HEK293T (cell line): Measurements from ENCODE around the gene RFC3.

Source experiments
- ELF4 ChIP-seq: fragments of 450-650 bp; IDR thresholded peaks from 2 replicates; pipeline ENCODE4 v1.6.1; 2017; ENCODE audit warnings: antibody characterized with exemption
- FOXM1 ChIP-seq: fragments of 450-650 bp; IDR thresholded peaks from 2 replicates; pipeline ENCODE4 v1.6.1; 2017; ENCODE audit warnings: mild to moderate bottlenecking, borderline replicate concordance
- NFRKB ChIP-seq: fragments of 450-650 bp; IDR thresholded peaks from 2 replicates; pipeline ENCODE4 v1.6.1; 2016; ENCODE audit warnings: mild to moderate bottlenecking, moderate library complexity
- SP1 ChIP-seq: fragments of 450-650 bp; IDR thresholded peaks from 2 replicates; pipeline ENCODE4 v1.6.1; 2017
- SUZ12 ChIP-seq: fragments of 450-650 bp; IDR thresholded peaks from 2 replicates; pipeline ENCODE4 v1.6.1; 2016; ENCODE audit warnings: mild to moderate bottlenecking

GRCh38 chr13:33776239-33776881, 41.6 kb upstream of the RFC3 start:
- no peak for TF ChIP-seq SP1
- no peak for TF ChIP-seq FOXM1
- TF ChIP-seq SUZ12 = no peak
- TF ChIP-seq NFRKB = no peak
- no peak for TF ChIP-seq ELF4
